ENCODE data around the gene OR52K1.
"Not testable (repeated sequence)": the region's sequence is repeated elsewhere in the genome, so short reads cannot be mapped to it uniquely, and the experiment has no call there.

OR52K1 gene

DNA sequence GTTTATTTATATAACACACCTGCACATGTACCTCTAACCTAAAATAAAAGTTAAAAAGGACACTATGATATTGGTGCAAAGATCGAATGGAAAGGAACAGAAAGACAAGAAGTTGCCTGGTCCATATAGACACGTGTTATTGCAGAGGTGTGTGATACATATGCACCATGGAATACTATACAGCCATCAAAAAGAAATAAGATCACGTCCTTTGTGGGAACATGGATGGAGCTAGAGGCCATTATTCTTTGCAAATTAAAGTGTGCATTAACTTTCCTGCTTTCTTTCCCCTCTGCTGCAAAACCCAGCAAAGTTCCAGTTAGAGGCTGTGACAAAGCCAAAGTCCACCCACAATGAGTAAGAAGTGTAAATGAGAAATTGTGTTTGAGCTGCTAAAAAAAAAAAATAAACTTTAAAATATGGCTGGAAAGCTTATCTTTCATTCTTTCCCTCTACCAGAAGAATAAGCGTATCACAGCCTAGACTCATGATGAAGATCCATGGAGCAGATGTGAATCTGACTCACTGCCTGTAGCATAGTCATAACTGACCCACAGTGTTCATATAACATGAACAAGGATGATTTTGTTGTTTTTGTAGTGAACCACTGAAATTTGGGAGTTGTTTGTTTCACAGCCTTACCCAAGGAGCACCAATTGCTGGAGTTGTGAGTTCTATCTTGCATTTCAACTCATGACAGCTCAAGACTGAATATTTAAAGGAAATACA lies 9.6 kb downstream of the OR52K1 start:
- no peak for DNase-seq

DNA sequence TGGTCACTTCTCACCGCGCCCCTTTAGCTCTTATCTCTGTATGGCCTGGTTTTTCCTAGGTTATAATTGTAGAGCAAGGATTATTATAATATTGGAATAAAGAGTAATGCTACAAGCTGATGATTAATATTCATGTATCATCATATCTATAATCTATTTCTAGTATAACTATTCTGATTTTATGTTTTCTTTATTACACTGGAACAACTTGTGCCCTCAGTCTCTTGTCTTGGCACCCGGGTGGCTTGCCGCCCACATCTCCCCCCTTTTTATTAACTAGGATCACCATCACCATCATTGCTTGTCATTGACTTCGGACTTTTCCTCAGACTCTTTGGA lies 11.0 kb downstream of the OR52K1 start:
- DNase-seq, result no peak

DNA sequence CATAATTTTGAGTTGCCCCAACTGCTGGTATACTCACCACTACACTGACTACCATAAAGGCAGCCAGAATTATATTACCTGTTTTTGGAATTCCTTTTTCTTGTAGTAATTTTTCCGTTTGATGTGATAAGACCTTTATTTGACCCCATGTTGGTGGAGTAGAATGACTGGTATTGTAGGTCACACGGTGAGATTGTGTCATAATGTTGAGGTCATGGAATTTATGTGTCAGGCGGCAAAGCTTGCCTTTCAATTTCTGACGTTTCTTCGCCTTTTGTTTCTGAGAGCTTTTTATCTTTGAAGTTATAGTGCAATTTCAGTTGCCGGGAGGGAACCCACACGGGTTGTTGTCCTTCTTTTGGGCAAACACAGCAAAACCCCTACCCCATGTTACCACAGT lies 13.0 kb downstream of the OR52K1 start:
- peak; percentile 20 to 30 for DNase-seq

DNA sequence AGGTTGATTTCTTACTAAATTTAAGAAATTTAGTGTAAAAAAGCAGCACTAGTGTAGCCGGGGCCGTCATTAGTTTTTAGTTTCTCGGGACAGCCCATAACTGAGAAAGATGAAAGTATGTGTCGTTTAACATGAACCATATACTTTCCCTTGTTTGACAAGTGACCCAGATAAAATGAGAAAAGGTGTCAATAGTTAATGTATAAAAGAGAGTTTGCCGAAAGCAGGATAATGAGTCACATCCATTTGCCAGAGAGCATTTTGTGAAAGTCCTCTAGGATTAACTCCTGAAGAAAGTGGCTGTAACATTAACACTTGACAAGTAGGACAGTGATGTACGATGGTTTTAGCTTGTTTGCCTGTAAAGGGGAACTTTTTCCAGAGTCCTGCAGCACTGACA lies 13.5 kb downstream of the OR52K1 start:
- no peak for DNase-seq

- DNase-seq, result no peak
These were observed 14.3 kb downstream of the OR52K1 start for GRCh38 chr11:4496557-4497248.

DNA sequence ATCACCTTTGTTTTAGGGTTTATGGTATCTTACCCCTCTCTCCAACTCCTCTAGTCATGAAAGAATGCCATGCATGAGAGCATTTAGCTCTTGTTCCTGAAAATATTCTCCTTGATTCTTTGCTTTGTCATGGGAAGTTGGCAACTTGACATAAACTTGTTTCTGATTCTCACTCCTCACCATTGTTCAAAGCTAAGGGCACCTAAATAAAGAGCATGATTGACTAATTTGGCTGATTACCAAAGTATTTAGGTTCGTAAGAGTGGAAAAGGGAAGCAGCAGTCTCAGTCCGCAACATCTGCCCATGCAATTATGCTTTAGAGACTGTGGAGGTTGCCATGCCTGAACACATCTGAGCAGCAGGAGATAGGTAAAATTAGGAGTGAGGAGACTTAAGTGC lies 26.4 kb downstream of the OR52K1 start:
- peak in 1 of 2 donors; percentile 30 for DNase-seq

DNA sequence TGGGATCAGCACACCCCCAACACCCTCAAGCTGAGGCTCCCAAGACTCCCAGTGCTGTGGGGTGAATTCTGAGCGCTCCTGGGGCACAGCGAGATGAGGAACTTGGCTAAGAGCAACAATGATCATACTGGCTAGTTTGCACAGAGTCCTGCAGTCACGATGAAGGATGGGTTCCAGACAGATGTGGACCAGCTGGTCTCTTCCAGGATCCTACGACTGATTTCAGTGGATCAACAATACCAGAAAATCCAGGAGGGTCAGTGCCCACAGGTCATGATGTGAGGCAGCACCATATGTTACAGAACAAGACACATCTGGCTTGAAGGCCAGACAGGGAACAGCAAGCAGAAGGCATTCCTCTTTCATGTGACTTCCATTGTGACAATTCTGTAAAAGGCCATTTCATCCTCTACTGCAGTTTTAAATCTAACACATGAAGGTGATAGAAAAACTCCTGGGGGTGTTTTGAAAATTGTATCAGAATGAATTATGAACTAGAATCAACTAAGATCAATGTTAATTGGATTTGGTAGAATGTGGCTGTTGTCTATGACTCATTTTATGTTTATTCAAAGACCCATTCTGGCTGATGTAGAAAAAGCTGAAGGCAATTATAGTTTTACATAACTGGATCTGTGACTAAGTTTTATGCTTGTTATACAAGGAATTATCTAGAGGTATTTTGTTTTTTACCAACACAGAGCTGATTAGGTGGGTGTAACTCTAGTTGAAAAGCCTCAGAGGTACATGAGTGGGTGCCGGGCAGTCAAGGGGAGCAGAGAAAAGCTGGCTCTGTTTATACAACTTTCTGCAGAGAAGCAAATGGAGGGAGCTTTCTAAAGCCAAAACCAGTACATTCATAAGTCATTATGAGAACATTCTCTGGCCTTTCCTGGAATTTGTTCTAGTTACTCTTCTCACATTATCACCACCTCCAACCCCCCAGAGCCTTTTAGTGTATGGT lies 29.1 kb downstream of the OR52K1 start:
- DNase-seq, result no peak

GRCh38 chr11:4514196-4514595 lies 31.8 kb downstream of the OR52K1 start:
- DNase-seq, result no peak

- no peak for DNase-seq
These were observed 39.9 kb downstream of the OR52K1 start for GRCh38 chr11:4522339-4522738.

DNA sequence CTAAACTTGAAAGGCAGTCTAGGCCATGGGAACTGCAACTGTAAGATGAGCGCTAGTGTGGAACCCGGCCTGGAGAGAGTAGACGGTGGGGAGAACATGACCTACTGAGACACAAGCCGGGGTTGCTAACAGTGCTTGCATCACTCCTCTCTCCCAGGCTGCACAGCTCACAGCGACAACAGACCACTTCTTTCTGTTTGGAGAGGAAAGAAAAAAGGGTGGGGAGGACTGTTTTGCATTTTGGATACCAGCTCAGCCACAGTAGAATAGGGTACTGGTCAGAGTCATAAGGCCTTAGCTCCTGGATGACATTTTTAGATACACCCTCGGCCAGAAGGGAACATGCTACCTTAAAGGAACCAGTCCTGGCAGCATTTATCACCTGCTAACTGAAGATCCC lies 40.3 kb downstream of the OR52K1 start:
- no peak for DNase-seq

- DNase-seq, result no peak
These were observed 41.2 kb downstream of the OR52K1 start for GRCh38 chr11:4523666-4524065.

- DNase-seq, result peak; percentile 57 to 72
These were observed 45.5 kb downstream of the OR52K1 start for GRCh38 chr11:4527926-4528325.

DNA sequence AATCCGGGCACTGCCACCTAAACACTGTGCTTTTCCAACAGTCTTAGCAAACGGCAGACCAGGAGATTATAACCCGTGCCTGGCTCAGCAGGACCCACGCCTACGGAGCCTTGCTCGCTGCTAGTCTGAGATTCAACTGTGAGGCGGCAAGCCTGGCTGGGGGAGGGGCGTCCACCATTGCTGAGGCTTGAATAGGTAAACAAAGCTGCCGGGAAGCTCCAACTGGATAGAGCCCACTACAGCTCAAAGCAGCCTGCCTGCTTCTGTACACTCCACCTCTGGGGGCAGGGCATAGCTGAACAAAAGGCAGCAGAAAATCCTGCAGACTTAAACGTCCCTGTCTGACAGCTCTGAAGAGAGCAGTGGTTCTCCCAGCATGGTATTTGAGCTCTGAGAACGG lies 49.2 kb downstream of the OR52K1 start:
- not testable (repeated sequence) for DNase-seq

DNA sequence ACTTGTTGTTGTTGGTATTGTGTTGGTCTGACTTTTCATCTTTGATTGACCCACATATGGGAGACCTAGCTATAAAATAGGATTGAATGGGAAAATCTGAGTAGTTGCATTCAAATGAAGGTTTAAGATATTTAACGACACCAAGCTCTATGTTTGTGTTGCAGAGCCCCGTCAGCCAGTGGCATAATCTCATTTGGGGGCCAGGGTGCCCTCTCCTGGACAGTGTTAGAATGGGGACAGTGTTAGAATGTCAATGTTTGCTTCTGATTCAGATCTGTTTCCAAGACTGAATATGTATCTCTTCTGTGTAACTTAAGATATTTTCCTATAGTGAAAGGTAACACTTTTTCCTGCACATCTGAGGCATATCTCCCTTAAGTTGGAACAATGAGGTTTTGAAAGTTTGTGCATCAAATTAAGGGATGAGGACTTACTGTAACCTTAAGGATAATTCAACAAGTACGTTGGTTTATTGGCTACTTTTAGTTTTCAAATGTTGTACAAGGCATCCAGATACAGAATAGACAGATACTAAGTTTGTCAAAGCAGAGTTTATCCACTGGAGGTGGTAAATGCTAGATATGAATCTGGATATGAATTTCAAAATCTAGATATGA lies 57.3 kb downstream of the OR52K1 start:
- peak; percentile 58 to 70 for DNase-seq

GRCh38 chr11:4541071-4541470 lies 58.6 kb downstream of the OR52K1 start:
- DNase-seq, result no peak
